DMS 273 (cell line): Measurements from ENCODE around the gene HLA-DMA.
"Not testable (repeated sequence)": the region's sequence is repeated elsewhere in the genome, so short reads cannot be mapped to it uniquely, and the experiment has no call there.

Source experiments
- DNase-seq: peaks from one replicate; lab custom pipeline; 2025; ENCODE audit not compliant: unreplicated experiment; lab: John Stamatoyannopoulos, UW

Gene HLA-DMA

GRCh38 chr6:32954986-32955802, 2.3 kb upstream of the HLA-DMA start:
- DNase-seq, result peak; percentile 71

GRCh38 chr6:32954267-32954666, 1.4 kb upstream of the HLA-DMA start:
- no peak for DNase-seq

DNA sequence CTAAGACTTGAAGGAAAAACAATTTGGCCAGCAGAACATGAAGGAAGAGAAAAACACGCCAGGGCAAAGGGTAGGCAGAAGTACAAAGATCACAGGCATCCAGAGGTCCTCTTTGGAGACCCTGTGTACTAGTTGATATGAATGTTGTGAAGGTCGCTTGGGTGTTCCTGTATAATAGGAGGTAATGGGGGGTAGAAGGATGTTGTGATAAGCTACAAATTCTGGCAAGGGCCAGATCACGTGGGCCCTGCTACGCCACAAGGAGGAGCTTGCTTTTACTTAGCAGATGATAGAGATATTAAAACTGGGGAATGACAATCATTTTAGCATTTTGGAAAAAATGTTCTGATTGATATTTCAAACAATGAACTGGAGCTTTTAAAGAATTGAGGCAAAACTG, 878 bp upstream of the HLA-DMA start:
- no peak for DNase-seq

- DNase-seq, result no peak
These were observed 2.4 kb downstream of the HLA-DMA start for GRCh38 chr6:32950449-32950848.

DNA sequence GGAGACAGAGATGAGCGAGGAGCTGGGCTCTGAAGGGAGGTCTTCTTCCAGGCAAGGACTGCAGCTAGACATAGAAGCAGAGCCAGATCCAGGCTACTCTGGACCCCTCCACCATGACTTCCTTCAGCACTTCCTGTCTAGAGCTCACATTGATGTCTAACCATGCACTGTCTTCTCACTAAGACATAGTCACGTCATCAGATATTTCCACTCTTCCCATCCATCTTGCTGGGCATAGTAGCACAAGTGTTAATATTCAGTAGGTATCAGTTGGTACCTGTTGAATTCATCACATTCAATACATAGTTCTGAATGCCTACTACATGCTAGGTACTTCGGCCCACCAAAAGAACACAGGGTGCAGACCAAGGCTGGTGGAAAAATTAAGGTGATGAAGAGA, 2.9 kb downstream of the HLA-DMA start:
- no peak for DNase-seq

DNA sequence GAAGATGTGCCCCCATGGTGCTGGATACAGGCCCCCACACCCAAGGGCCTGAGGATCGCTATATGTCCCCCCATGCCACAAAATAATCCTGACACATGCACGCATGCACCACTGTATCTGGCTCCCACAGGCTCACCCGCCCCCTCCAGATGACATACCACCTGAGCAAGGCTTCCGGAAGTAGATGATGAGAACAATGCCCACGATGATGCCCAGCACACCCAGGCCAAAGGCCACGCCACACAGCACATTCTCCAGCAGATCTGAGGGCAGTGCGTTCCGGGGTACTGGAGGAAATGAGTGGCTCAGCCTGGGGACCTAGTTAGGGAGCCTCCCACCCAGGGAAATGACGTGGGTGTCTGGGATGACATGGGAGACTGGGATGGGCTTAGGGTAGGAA, 3.8 kb downstream of the HLA-DMA start:
- DNase-seq, result no peak

DNA sequence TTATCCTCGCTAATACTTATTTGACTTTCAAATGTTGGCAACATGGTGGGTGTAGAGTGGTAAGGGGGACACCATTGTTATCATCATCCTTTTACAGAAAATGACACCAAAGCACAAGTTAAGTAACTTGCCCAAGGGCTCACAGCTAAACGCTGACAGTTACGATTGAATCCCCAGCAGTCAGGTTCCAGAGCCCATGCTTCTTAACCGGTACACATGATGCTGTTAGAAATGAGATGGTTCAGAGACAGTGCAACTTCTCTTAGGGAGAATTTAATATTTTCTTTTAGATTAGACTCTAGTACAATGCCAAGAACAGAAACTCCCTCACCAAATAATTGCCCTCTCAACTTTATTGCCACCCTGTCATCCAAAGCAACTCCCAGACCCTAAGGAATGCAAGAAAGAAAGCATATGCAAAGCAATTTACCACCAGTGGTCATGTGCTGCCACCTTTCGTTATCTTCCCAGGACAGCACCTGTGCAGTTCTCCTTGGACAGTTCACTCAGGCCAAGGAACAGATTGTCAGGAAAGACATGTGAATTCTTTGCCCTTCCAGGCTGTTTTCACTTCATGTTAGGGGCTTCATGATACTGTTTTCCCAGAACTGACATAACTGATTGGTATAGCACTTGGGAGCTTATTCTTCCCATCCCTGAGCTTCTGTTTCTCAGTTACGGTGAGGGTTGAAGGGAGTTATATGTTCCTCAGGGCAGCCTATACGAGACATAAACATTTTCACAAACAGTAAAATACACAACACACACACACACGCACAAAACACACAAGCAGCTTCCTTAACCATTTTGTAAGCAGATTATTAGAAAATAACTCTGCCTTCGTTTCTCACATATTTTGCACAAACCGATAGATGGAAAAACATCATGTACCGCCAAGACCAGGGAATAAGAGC, 5.1 kb downstream of the HLA-DMA start:
- DNase-seq, result peak; percentile 78

DNA sequence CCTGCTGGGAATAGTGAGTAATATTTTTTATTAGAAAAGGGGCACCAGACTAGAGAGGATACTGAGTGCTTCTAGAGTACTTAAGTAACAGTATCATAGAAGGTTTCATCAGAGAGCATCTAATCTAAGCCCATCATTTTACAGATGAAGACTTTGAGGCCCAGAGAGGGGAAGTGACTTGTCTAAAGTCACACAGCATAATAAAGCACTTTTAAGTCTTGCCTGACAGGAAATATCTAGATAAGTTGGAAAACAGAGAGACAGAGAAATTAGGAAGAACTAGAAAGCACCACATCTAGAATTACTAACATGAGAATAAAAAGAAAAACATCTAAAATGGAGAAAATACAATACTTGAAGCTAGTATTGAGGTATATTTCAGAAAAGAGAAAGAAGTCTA, 6.0 kb downstream of the HLA-DMA start:
- DNase-seq, result no peak

- no peak for DNase-seq
These were observed 6.9 kb downstream of the HLA-DMA start for GRCh38 chr6:32945953-32946352.

DNA sequence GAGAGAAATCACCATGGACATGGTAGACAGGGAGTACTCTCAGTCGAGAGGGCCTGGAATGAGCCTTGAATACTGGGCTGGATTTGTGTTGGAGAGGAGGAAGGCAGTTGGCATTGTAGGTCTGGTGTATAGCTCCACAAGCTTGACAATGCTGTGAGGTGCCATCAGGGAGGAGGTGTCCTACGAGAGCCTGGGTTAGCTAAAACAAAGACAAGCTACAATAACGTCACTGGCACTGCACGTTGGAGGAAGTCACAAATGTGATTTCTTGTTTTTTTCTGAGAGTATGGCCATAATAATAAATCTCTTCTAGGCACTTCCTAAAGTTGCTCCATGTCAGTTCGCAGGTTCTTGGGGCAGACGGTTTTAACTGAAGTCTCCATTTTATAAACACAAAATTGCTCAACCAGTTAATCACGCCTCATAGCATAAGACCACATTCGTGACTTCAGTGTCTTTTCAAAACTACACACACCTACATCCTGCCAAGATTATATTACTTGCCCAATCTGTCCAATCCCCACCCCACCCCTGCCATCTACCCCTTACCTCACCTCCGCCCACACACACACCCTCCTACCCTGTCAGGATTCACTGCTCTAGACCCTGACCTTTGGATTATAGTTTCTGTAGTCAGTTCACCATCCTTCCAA, 7.7 kb downstream of the HLA-DMA start:
- no peak for DNase-seq

GRCh38 chr6:32943864-32944649, 8.8 kb downstream of the HLA-DMA start:
- no peak for DNase-seq

GRCh38 chr6:32942555-32943123, 10.3 kb downstream of the HLA-DMA start:
- not testable (repeated sequence) for DNase-seq

DNA sequence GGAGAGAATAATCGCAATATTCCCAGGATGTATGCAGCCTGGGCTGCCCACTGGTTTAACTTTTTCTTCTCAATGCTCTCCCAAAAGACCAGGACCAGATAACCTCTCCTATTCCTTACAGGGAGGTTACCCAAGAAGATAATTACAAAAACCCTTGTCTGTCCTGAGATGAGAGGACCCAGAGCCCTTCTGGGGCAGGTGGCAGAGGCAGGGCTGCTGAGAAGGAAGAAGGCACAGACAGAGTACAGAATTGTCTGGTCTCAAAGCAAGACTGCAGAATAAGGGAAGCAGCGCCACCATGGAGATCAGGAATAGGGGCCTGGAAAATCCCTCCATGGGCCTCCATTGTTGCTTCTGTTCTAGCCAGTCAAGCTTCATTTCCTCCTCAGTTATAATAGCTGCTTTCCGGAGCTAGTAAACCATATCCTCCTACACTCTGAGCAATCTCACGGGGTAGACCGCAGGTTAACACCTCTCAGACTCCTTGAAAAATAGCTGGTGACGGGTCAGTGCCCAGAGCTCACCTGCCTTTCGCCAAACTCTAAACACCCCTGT, 11.6 kb downstream of the HLA-DMA start:
- DNase-seq, result no peak

GRCh38 chr6:32940656-32941213, 12.2 kb downstream of the HLA-DMA start, which contains the start of gene HLA-DMB:
TSS of gene HLA-DMB (minus strand) at chr6:32941028. CDS start at chr6:32940807, 221 bp downstream.
- peak; percentile 91 for DNase-seq

GRCh38 chr6:32938494-32938893, 14.4 kb downstream of the HLA-DMA start:
- no peak for DNase-seq

DNA sequence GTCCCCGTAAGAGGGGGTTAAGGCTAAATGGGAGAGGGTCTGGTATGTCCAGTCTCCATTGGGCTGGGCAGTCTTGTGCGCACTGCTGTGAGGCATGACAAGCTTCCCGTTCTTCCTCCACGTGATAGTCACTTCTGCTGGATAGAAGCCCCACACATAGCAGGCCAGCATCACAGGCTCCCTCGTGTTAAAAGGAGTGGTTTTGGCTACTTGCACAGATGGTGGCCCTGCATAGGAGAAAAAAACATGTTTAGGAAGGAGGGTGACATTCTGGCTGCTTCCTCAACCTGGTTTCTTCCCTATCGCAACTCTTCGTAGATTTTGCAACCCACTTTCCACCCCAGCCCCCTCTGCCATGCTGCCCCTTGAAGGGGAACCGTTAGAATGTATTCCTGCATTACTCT, 15.7 kb downstream of the HLA-DMA start:
- DNase-seq, result no peak

DNA sequence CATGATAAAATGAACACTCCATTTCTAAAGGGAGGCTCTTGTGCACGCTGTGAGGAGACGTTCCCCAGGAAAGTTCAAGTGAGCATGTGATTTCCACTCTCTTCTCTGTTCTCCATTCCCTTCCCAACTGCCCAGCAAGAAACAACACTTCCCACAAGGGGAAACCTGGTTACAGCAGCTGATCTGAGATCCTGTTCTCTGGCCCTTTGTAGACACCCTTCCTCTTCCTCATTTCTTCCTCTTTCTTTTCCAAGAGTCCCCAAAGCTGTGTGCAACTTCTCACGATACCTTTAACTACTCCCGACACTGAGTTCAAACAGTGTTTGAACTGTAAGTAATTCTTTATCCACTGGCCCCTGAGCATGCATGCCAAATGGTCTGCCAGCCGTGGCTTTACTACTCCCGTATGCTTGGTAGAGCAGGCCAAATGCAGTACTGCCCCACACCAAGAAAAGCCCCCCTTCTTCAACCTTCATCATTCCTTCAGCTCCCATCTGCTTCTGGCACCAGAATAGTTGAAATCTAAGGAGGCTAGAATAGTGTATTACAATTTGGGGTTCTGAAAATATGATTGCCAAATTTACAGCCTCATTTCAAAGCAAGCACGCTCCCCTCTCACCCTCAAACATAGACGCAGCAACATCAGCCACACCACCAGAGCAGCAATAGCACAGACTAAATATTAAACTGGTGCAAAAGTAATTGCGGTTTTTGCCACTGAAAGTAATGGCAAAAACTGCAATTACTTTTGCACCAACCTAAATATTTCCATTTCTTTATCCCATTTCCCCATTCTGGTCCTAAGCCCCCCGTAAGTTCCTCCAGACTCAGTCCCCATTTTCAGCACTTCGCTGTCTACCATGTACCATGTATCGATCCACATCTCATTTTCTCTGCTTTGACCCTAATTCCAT, 16.4 kb downstream of the HLA-DMA start:
- DNase-seq, result no peak

DNA sequence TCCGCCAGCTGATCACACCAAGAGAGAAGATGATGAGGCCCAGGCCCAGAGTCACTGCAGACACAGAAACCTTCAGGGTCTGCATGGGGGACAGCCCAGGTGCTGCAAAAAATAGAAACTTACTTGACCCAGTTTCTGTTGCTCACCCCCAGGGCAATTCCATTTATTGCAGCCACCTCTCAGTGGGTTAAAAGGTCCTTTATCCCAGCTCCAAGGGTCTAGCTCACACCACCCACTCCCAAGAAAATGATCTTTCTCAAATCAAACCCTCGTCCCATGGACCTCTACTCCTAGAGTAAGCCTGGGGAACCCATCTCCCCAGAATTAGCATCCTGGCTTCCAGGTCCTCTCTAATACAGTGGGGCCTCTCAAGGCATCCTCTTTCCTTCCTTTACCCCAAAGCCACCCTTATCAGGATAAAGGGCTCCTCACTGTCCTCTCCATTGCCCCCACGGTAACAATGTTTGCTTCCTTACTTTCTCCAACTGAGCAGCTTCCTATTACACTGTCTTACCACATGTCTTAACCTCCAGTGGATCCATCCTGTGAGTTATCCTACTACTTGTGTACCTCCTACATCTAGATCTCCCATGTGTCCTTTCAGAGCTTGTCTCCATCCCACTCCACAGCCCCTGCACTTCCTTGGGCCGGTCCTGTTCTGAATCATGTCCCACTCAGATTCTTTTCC, 17.2 kb downstream of the HLA-DMA start:
- no peak for DNase-seq
